Esophagus muscularis mucosa (tissue), 4 donors: Measurements from ENCODE around the gene PCNT. TPM values are rescaled to one million over a fixed set of nuclear protein-coding genes. Genes with fewer than 3 reads are reported as not detected.

Source experiments
- DNase-seq: peaks from one replicate; pipeline ENCODE4 v3.0.0-alpha.2; 2017; ENCODE audit errors: extremely low spot score
- H3K27ac ChIP-seq, 4 donors: fragments of 200-600 bp; sonication (generic); replicated peaks in 1 of 4; 1 replicate in 3 of 4; 2 replicates in 1 of 4; pipeline ENCODE4 v1.5.1; 2016 to 2019; ENCODE audit warnings: mild to moderate bottlenecking in 1 of 4
- H3K27me3 ChIP-seq, 4 donors: fragments of 200-600 bp; sonication (generic); one replicate each; pipeline versions ENCODE4 v1.5.1 to v1.6.0; 2016 to 2019
- H3K36me3 ChIP-seq, 4 donors: fragments of 200-600 bp; sonication (generic); one replicate each; pipeline ENCODE4 v1.5.1; 2016 to 2019
- H3K4me1 ChIP-seq, 4 donors: fragments of 200-600 bp; sonication (generic); one replicate each; pipeline ENCODE4 v1.5.1; 2016 to 2019
- H3K4me3 ChIP-seq, 4 donors: fragments of 200-600 bp; sonication (generic); 1 replicate in 2 of 4; 2 replicates in 2 of 4; pipeline ENCODE4 v1.5.1; 2016 to 2019; ENCODE audit warnings: mild to moderate bottlenecking in 4 of 4, moderate library complexity in 1 of 4
- H3K9me3 ChIP-seq, 4 donors: fragments of 200-600 bp; sonication (generic); 1 replicate in 3 of 4; 2 replicates in 1 of 4; pipeline ENCODE4 v1.5.1; 2016 to 2019
- CTCF ChIP-seq, 3 experiments: fragments of 200-600 bp in 2 of 3; fragments of 450-650 bp in 1 of 3; sonication (generic) in 2 of 3; IDR thresholded peaks; one replicate each; pipeline ENCODE4 v1.5.1; 2017 to 2019; ENCODE audit warnings: antibody characterized with exemption in 3 of 3, mild to moderate bottlenecking in 2 of 3, moderate library complexity in 1 of 3
- EP300 ChIP-seq: sonication (generic); formaldehyde crosslinking; IDR thresholded peaks from one replicate; pipeline ENCODE4 v1.6.1; 2017; ENCODE audit warnings: antibody characterized with exemption
- POLR2A ChIP-seq: fragments of 450-650 bp; IDR thresholded peaks from one replicate; pipeline ENCODE4 v1.6.1; 2017; ENCODE audit warnings: antibody characterized with exemption, moderate library complexity, mild to moderate bottlenecking, low read depth
- POLR2AphosphoS5 ChIP-seq, 2 donors: sonication (generic); formaldehyde crosslinking; IDR thresholded peaks; one replicate each; pipeline ENCODE4 v1.6.1; 2017; ENCODE audit warnings: antibody characterized with exemption in 2 of 2
- WGBS: methylation state at CpG from one replicate; pipeline ENCODE4 v1.1.5; 2018; 5-methylcytosine and 5-hydroxymethylcytosine counted together
- intact Hi-C: fragments of 100-400 bp; cut with DNase I; formaldehyde crosslinking; loops from one replicate; pipeline ENCODE4 v1.15.1; 2023
- total RNA-seq, 4 donors: library from RNA; depleted of rRNA; stranded (reverse); fragments of >200 nt; gene quantifications; one replicate each; pipeline versions ENCODE4 v1.1.0 to v1.2.1, GENCODE V29; 2016

Gene PCNT
- total RNA-seq, 4 donors from 2014 or later, result 21.2 to 35.1 (median 24.7) TPM

GRCh38 chr21:46351476-46352163 lies 27.7 kb downstream of the PCNT start:
- TF ChIP-seq POLR2AphosphoS5 (IDR thresholded peaks at IDR 0.05) (no peak), EP300 (no peak), POLR2A (no peak), CTCF (IDR thresholded peaks at IDR 0.05) (no peak)
- intact Hi-C loops, result no loop called here
- WGBS, result 92% methylated on average over 9 of the region's 11 CpGs
- no peak overlapping the region for H3K4me3 ChIP-seq
- peaks cover 82 to 100% (median 99%) of the 10 kb centered on the region in 4 donors for H3K36me3 ChIP-seq
- peaks cover 0 to 5% (median 0%) of the 10 kb centered on the region in 4 donors for H3K4me1 ChIP-seq
- no peaks in the 10 kb centered on the region for H3K9me3 ChIP-seq
- no peak for DNase-seq
- H3K27me3 ChIP-seq, result no peaks in the 10 kb centered on the region
- H3K27ac ChIP-seq, result no peak overlapping the region

GRCh38 chr21:46352164-46352515 lies 28.2 kb downstream of the PCNT start:
- TF ChIP-seq POLR2AphosphoS5 (IDR thresholded peaks at IDR 0.05) (no peak), EP300 (no peak), POLR2A (no peak), CTCF (IDR thresholded peaks at IDR 0.05) (no peak)
- no CpG with 5 or more reads among the region's 11 CpGs for WGBS
- intact Hi-C loops, result no loop called here
- Histone ChIP-seq H3K36me3 (peaks cover 77 to 100% (median 99%) of the 10 kb centered on the region in 4 donors), H3K4me3 (no peak overlapping the region), H3K4me1 (peaks cover 0 to 5% (median 0%) of the 10 kb centered on the region in 4 donors), H3K9me3 (no peaks in the 10 kb centered on the region), H3K27me3 (no peaks in the 10 kb centered on the region), H3K27ac (no peak overlapping the region)
- DNase-seq, result no peak

- no peaks in the 10 kb centered on the region for H3K27me3 ChIP-seq
- 94% methylated on average over 13 of the region's 14 CpGs for WGBS
- no peak overlapping the region for H3K27ac ChIP-seq
- DNase-seq, result no peak
- peaks cover 81 to 100% (median 99%) of the 10 kb centered on the region in 4 donors for H3K36me3 ChIP-seq
- H3K4me3 ChIP-seq, result no peak overlapping the region
- H3K4me1 ChIP-seq, result no peaks in the 10 kb centered on the region
- TF ChIP-seq POLR2A (no peak), CTCF (IDR thresholded peaks at IDR 0.05) (no peak), EP300 (no peak), POLR2AphosphoS5 (IDR thresholded peaks at IDR 0.05) (no peak)
- intact Hi-C loops, result no loop called here
- H3K9me3 ChIP-seq, result no peaks in the 10 kb centered on the region
Observed at GRCh38 chr21:46352913-46353312, 29.0 kb downstream of the PCNT start.

- Histone ChIP-seq H3K36me3 (peaks cover 79 to 100% (median 98%) of the 10 kb centered on the region in 4 donors), H3K9me3 (no peaks in the 10 kb centered on the region), H3K4me3 (no peak overlapping the region), H3K27me3 (no peaks in the 10 kb centered on the region), H3K4me1 (no peaks in the 10 kb centered on the region), H3K27ac (no peak overlapping the region)
- 91% methylated on average over 15 of the region's 16 CpGs for WGBS
- no peak for DNase-seq
- intact Hi-C loops, result no loop called here
- TF ChIP-seq EP300, result no peak
- no peak for TF ChIP-seq CTCF (IDR thresholded peaks at IDR 0.05)
- TF ChIP-seq POLR2AphosphoS5 (IDR thresholded peaks at IDR 0.05), result no peak
- no peak for TF ChIP-seq POLR2A
Observed at GRCh38 chr21:46354046-46354445, 30.1 kb downstream of the PCNT start.

GRCh38 chr21:46354518-46354917 lies 30.6 kb downstream of the PCNT start:
- WGBS, result 92% methylated on average over 7 of the region's 13 CpGs
- intact Hi-C loops, result no loop called here
- no peak for DNase-seq
- no peaks in the 10 kb centered on the region for H3K27me3 ChIP-seq
- TF ChIP-seq POLR2AphosphoS5 (IDR thresholded peaks at IDR 0.05) (no peak), EP300 (no peak), CTCF (IDR thresholded peaks at IDR 0.05) (no peak), POLR2A (no peak)
- peaks cover 74 to 97% (median 95%) of the 10 kb centered on the region in 4 donors for H3K36me3 ChIP-seq
- no peaks in the 10 kb centered on the region for H3K4me1 ChIP-seq
- H3K27ac ChIP-seq, result no peak overlapping the region
- H3K9me3 ChIP-seq, result no peaks in the 10 kb centered on the region
- H3K4me3 ChIP-seq, result no peak overlapping the region
